HCEC 1CT (cell line): ENCODE data around the gene CNNM2.
A peak's percentile ranks its signal among the peaks of the same experiment; 100 is the strongest.

ENCODE experiments used
- DNase-seq: peaks from one replicate; pipeline ENCODE4 v3.0.0-alpha.2; 2017

CNNM2 gene

DNA sequence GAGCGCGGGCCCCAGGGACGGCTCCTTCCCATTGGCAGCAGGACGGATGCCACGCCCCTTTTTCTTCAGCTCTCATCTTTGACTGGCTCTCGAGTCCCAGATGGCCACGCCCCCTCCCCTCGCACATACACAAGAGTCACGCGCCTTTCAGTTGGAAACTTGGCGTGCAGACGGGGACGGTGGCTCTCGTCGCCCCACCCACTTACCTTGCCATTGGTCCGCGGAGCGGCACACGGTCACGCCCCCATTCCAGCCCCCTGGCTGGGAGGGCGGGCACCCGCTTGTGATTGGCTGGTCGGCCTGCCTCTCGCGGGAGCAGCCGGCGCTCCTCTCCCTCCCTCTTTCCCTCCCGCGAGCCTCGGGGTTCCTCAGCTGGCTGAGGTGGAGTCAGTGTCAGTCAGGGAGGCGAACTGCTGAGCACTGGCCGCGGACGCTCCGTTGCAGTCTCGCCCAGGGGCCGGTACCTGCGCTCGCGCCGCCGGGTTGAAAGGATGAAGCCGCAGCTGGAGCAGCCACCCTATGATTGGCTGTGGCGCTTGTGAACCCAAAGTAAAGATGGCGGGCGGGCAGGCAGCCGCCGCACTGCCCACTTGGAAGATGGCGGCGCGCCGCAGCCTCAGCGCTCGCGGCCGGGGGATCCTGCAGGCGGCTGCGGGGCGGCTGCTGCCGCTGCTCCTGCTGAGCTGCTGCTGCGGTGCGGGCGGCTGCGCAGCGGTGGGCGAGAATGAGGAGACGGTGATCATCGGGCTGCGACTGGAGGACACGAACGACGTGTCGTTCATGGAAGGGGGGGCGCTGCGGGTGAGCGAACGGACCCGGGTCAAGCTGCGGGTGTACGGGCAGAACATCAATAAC is at the start of gene CNNM2:
CNNM2 (plus strand) TSS at position 333 of the 855 bp plus-strand sequence; CDS start at position 520, 187 bp downstream.
- peak; percentile 100 for DNase-seq

DNA sequence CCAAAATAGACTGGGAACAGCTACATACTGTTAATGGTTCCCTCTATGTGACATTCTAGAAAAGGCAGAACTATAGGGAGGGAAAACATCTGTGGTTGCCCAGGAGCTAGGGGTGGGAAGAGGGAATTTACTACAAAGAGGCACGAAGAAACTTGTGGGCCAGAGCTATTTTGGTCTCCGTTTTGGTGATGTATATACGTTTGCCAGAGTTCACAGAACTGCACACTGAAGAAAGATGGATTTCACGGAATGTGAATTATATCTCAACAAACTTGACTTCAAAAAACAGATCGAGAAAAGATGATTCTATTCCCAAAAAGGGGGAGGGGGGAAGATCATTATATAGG is 49.2 kb upstream of the CNNM2 start:
- DNase-seq, result no peak

DNA sequence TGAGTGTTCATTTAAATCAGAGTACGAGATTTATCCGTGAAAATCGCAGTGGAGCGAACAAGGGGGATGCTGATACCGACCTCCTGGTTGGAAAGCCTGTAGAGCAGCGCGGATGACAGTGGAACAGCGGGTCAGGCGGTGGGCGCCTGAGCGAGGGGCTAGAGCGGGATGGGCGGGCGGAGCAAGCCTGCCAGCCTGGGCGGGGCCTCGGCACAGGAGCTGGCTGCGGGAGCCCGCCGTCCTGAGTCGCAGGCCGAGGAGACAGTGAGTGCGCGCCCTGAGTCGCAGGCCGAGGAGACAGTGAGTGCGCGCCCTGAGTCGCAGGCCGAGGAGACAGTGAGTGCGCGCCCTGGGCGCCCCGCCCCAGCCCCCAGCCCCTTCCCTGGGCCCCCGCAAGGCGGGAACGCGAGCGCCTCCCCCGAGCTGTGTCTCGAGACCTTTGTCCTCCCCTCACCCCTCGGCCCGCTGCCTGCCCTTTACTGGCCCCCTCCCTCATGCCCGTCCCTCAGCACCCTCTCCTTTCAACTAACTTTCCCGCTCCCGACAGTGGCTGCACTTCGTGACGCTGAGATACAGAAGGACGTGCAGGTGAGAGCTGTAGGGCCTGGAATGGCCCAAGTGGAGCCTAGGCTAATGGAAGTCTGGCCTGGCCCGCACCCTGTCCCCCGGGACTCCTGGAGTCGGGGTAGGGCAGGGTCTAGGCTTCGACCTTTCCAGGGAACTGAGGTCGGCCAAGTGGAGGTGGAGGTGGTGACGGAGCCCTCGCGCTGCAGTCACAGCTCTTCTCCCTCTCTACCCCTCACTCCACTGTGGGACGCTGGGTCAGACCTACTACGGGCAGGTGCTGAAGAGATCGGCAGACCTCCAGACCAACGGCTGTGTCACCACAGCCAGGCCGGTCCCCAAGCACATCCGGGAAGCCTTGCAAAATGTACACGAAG is 48.6 kb upstream of the CNNM2 start, which contains the start of gene AS3MT:
AS3MT (plus strand) TSS at position 213 of the 941 bp plus-strand sequence; CDS start at position 336, 123 bp downstream.
- no peak for DNase-seq

DNA sequence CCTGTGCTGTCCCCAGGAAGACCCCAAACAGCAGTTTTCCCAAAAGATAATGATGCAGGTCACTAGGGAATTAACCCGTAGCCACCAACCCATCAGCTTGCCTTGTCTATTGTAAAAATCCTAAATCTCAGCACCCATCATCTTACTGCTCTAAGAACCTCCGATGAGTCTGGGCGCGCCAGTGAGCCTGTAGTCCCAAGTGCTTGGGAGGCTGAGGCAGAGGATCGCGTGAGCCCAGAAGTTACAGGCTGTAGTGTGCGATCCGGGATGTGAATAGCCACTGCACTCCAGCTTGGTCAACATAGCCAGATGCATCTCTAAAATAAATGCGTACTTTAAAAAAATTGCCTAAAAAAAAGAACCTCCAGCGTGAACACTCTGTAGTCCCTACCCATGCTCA is 47.9 kb upstream of the CNNM2 start:
- DNase-seq, result no peak

DNA sequence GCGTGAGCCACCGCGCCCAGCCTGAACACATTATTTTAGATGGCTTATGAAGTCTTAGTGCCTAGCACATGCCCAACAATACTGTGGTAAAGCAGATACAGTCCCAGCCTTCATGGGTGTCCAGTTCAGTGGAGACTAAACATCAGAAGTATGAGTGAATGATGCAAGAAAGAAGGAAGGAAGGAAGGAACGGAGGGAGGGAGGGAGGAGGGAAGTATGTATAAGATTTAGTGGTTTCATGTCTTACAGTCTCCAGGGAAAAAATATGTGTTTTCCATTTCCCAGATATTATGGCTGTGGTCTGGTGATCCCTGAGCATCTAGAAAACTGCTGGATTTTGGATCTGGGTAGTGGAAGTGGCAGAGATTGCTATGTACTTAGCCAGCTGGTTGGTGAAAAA is 45.9 kb upstream of the CNNM2 start:
- DNase-seq, result no peak

DNA sequence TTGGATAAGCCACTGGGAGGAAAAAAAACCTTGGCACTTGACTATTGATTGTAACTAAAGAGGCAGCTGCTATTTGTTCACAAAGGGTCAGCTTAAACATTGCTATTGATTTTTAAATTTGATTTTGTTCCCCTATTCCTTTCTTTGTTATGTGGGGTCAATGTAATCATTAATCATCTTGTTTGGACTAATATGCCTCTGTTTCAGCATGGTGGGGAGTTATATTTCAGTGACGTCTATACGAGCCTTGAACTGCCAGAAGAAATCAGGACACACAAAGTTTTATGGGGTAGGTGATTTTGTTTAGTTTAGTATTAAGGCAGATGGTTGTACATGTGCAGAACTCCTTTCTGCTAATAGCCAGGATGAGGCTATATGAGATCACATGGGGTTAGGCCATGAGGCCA is 41.3 kb upstream of the CNNM2 start:
- no peak for DNase-seq

DNA sequence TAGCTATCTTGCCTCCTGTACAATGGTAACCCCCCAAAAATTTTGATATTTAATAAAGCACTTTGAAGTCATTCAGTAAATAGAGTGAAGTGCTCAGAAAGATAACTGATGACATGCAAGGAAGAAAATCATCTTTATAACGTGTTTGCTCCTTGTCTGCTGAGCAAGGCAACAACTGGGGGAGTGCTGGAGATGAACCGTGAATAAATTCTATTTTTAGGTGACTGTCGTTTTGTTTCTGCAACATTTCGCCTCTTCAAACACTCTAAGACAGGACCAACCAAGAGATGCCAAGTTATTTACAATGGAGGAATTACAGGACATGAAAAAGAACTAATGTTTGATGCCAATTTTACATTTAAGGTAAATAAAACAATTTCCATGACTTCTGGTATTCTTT is 39.5 kb upstream of the CNNM2 start:
- no peak for DNase-seq

DNA sequence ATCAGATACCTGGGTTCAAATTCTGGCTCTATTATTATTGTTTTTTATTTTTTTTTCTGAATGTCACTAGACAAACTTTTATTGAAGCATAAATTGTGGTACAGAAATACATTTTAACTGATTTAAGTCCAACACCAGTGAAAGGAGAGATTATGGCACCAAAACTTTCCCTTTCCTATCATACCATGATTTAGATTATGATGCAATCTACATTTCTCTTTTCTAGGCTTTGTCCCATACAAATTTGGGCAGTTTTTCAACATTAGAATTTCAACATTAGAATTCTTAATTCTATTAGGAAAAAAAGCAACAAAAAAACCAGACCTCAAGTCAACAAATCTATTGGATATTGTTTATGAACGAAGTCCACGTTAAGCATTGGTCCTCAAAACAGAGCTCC is 37.8 kb upstream of the CNNM2 start:
- DNase-seq, result no peak

DNA sequence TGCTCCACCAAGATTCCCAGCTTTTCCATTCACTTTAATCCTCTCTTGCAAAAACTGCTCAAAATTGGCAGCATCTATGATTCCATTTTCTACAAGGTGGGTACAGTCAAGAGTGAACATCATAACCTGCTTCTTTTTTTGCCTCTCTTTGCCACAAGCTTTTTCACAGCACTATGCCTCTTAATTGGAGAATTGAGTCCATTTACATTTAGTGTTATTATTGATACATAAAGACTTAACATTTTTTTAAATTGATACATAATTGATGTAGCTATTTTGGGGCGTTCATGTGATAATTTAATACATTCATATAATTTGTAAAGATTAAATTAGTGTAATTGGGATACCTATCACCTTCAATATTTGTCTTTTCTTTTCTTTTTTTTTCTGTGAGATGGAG is 30.0 kb upstream of the CNNM2 start:
- no peak for DNase-seq

DNA sequence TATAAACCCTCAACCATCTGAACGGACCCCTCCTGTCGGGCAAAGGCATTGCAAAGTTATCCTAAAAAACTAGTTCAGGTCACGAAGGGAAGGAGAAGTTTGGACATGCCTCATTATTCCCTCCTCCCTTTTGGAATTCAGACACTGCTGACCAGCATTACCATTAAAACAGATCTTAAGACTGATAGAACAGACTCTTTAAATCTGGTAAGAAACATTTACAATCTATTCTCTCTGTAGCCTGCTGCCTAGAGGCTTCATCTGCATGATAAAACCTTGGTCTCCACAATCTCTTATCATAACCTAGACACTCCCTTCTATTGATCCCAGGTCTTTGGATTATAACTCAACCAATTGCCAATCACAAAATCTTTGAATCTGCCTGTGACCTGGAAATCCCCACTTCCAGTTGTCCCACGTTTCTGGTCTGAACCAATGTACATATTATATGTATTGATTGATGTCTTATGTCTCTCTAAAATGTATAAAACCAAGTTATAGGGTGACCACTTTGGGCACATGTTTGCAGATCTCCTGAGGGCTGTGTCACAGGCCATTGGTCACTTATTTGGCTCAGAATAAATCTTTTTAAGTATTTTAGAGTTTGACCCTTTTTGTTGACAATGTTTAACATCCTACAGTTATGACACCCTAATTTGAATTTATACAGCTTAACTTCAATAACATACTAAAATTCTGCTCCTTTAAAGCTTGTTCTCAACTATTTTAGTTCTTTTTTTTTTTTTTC is 23.5 kb upstream of the CNNM2 start:
- no peak for DNase-seq

DNA sequence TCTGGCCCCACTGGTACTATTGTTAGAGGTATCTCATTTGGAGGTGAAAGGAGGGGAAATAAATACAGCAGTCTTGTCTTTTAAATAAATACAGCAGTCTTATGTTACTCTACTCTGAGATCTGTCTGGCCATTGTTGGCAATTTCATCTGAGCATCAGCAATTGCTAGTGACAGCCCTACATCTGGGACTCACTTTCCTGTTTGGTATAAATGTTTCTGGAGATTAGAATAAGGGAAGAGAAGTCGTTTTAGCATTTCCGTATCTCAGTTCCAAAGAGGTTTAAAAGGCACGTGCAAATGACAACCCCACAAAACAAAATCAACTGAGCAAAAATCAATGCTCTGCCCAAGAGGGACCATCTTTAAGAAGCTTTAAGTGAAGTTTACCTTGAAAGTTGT is 18.1 kb upstream of the CNNM2 start:
- no peak for DNase-seq

DNA sequence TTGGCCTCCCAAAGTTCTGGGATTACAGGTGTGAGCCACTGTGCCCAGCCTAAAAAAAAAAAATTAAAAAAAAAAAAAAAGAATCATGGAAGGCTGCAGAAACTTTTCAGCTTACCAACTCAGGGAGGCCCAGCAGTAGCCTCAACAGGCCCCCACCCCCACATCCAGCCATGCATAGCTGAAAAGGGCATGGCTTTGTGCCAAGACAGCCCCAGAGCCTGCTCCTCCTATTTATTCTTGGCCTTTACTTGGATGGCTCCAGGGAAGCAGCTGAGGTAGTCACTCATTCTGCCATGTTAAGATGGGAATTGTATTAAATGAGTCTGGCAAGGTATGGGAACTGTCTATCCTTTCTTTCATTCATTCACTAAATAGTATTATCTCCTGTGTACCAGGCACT is 13.7 kb upstream of the CNNM2 start:
- DNase-seq, result no peak

DNA sequence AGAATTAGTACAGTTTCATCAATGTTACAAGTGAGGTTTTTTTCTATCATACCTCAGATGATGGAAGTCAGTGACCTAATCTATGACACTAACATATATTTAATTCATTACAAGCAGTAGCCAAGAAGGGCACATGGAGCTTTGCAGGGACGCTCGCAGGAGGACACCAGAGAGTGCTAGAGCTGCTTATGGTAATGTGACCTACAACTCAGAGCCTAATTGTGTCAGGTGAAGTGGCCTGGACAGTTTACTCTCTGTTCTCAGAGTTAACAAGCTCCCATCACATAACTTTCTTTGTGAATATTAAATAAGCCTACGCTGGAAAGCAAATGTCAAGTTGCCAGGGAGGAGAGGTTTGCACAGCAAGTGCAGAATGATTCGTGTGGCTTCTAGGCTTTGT is 11.6 kb upstream of the CNNM2 start:
- DNase-seq, result no peak

DNA sequence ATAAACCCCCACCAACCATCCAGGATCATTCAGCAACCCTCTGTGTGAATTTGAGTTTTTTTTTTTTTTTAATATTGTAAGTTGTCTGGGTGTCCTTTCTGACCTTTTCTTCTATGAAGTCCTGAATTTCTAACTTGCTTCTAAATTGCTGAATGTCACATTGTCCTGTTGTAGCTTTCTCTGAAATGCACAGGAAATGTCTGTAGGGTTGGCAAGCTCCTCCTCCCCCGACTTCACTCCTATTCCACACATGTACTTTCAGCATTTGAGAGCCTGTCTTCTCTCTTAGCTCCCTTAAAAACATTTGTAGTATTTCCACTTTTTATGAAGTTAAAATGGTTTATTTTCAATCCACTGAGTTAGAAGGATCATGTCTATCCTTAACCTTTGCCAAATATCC is 3.3 kb upstream of the CNNM2 start:
- no peak for DNase-seq

DNA sequence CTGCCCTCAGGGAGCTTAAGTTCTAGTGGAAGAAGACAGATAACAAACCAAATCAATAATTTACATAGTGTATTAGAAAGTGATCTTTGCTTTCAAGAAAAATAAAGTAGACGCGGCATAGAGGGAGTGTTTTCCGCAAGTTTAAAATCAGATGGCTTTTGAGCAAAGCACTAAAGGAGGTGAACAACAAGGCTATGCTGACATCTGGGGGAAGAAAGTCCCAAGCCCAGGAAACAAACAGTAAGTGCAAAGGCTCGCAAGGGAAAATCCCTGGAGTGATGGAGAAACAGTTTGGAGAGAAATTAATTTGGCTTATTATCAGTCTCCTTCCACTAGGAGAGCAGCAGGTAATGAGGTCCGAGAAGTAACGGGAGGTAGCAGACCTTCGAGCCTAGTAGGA is 1.9 kb upstream of the CNNM2 start:
- no peak for DNase-seq

DNA sequence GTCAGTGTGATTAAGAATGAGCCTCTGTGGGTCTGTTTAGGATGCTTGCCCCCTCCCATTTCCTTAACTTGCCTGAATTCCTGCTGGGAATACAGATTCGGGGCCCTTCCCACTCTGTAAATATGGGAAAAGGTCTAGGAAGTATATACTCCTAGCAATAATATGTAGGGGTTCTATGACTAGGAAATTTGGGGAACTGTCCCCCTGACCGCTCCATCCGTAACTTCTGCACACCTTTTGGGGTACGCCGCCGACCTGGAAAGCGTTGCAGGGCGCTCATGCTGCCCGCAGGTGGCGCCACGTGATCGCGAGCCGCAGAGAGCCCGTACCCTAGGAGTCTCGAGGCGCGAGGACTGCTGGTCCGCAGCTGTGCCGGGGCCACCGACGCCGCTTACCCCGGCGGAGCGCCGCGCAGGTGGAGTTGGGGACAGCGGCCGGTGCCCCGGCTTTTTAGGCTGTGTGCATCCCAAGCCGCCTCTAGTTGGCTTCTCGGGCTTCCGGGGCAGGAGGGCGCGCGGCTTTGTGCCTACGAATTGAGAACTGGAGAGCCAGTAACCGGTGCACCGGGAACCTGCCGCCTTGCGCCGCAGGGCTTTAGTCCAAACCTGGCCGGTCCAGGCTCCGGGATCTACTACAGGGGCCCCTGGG is 656 bp upstream of the CNNM2 start:
- DNase-seq, result peak; percentile 68

DNA sequence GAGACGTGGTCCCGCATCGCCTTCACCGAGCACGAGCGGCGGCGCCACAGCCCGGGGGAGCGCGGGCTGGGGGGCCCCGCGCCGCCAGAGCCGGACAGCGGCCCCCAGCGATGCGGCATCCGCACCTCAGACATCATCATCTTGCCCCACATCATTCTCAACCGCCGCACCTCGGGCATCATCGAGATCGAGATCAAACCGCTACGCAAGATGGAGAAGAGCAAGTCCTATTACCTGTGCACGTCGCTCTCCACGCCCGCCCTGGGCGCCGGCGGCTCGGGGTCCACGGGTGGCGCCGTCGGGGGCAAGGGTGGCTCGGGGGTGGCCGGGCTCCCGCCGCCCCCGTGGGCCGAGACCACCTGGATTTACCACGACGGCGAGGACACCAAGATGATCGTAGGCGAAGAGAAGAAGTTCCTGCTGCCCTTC is 737 bp downstream of the CNNM2 start:
- peak; percentile 11 for DNase-seq

DNA sequence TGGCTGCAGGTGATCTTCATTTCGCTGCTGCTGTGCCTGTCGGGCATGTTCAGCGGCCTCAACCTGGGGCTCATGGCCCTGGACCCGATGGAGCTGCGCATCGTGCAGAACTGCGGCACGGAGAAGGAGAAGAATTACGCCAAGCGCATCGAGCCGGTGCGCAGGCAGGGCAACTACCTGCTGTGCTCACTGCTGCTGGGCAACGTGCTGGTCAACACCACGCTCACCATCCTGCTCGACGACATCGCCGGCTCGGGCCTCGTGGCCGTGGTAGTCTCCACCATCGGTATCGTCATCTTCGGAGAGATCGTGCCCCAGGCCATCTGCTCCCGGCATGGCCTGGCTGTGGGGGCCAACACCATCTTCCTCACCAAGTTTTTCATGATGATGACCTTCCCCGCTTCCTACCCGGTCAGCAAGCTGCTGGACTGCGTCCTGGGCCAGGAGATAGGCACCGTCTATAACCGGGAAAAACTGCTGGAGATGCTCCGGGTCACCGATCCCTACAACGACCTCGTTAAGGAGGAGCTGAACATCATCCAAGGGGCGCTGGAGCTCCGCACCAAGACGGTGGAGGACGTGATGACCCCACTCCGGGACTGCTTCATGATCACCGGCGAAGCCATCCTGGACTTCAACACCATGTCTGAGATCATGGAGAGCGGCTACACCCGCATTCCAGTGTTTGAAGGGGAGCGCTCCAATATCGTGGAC is 1.3 kb downstream of the CNNM2 start:
- DNase-seq, result no peak

DNA sequence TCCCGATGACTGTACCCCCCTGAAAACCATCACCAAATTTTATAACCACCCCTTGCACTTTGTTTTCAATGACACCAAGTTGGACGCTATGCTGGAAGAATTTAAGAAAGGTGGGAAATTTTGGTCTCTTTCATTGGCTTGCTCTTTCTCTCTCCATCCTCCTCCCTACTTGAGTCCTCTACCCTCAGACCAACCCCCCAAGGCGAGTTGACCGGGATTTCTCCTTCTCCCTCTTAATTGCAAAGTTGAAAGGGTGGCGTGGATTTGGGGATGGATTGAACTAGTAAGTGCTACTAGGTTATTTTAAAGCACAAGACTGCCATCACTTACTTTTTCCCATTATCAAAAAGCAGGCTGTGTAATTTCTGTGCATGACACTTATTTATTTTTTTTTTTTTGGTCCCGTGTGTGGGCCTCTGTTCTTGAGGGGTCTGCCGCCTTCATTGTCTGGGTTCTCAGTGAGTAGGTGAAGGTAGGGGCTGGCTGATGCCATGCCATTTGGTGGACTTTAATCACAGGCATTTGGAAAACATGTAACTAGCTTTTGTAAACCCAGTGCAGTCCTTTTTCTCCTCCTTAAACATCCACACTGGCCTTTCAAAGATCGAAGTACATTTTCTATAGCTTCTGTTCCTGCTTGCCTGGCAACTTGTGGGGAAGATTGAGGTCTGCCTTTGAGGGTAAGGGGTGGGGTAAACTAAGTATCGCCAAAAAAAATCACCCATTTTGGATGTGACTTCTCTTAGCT is 2.1 kb downstream of the CNNM2 start:
- no peak for DNase-seq

DNA sequence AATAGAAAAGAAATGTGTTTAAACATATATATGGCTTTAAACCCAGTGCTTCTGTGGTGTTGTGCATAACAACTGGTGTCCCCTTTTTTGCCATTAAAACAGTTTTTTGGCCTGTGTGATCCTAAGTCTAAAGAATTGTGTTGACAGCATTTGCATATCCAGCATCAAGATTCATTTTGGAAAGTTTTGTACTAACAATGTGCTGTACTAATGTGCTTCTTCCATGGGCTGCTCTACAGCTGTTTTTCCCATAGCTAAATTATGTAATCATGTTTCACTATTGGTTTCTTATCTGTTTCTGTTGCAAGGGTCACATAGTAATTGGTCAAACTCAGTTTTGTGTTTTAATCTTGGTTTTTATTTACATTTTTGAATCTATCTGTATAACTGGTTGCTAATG is 5.5 kb downstream of the CNNM2 start:
- no peak for DNase-seq

DNA sequence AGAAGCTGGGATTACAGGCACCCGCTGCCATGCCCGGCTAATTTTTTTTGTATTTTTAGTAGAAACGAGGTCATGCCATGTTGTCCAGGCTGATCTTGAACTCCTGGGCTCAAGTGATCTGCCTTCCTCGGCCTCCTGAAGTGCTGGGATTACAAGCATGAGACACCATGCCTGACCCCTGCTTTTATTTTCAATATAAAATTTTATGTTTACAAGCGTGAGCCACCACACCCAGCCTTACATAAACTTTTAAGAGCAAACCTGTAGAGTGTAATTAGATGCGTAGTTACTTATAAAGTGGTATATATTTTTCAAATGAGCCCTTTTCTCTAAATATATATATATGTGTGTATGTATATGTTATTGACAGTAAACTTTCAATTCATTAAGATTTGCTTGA is 8.7 kb downstream of the CNNM2 start:
- no peak for DNase-seq
